ENCODE results near the gene MRM3. TPM values are rescaled to one million over a fixed set of nuclear protein-coding genes. Genes with fewer than 3 reads are reported as not detected.

MRM3 gene
- total and polyA plus RNA-seq, 2 of the 4 experiments (the other 2 are of a cell fraction): 9.0 to 15.2 TPM

- Histone ChIP-seq H4K91ac (ENCODE audit: insufficient read depth, low read depth, low read length) (no peak overlapping the region), H3K4me1 (ENCODE audit: control insufficient read depth, insufficient read depth, low read length) (no peaks in the 10 kb centered on the region)
These were observed 29.1 kb downstream of the MRM3 start for GRCh38 chr17:811051-811784.

More at GRCh38 chr17:811051-811784, 29.1 kb downstream of the MRM3 start:
- BruUV-seq (replicated peaks): no TSS peak
- H4K20me1 ChIP-seq (ENCODE audit: insufficient read depth, low read length): peaks cover 59% of the 10 kb centered on the region
- no peak overlapping the region for H2AFZ ChIP-seq (replicated peaks; ENCODE audit: low read length, poor library complexity)
- no peak overlapping the region for H2BK120ac ChIP-seq (ENCODE audit: low read depth, low read length)
- no peak overlapping the region for H2BK20ac ChIP-seq (ENCODE audit: low read depth, low read length)
- H3K9me1 ChIP-seq (ENCODE audit: insufficient read depth, low read length): peaks cover 14% of the 10 kb centered on the region; the same call in 1 of the 2 replicates
- H3K18ac ChIP-seq (ENCODE audit: low read depth, low read length): no peak overlapping the region
- H3K79me1 ChIP-seq (ENCODE audit: low read depth in 1 of 2, low read length in 2 of 2): peaks cover 17 to 38% of the 10 kb centered on the region in 2 experiments
- no peak overlapping the region for H2AK9ac ChIP-seq (replicated peaks; ENCODE audit: low read depth, low read length, poor library complexity)
- ATAC-seq (ENCODE audit: low read depth) (no peak), DNase-seq (no peak)
- H4K5ac ChIP-seq (ENCODE audit: low read depth, low read length): no peak overlapping the region
- TF ChIP-seq BHLHE40 (IDR thresholded peaks at IDR 0.05; ENCODE audit: low read depth, low read length): no peak
- TF ChIP-seq MAFK (IDR thresholded peaks at IDR 0.05; ENCODE audit: low read depth, low read length): no peak
- 93% methylated on average over 13 of the region's 29 CpGs; no CpG with 5 or more reads in 1 of the 2 experiments for WGBS, 2 experiments (ENCODE audit: extremely low coverage in 2 of 2, insufficient read length in 1 of 2)
- ChIA-PET POLR2A (ENCODE audit: unreplicated experiment) (no interaction called here), CTCF (no interaction called here)
- no peak overlapping the region for H2AK5ac ChIP-seq (ENCODE audit: low read depth, low read length)
- no peak overlapping the region for H3K9ac ChIP-seq (ENCODE audit: low read depth, low read length)
- intact Hi-C loops (cut with micrococcal nuclease): no loop called here
- no peak overlapping the region for H3K4me2 ChIP-seq (ENCODE audit: low read depth, low read length)
- dilution Hi-C loops (cut with HindIII; ENCODE audit: low sequenced_read_pairs, unreplicated experiment): no loop called here
- no peak overlapping the region for H3K27ac ChIP-seq (ENCODE audit: insufficient read depth, low read length)
- no peak overlapping the region for H4K8ac ChIP-seq (ENCODE audit: low read depth in 2 of 2, low read length in 2 of 2)
- H3K27me3 ChIP-seq (ENCODE audit: control insufficient read depth, insufficient read depth, low read length): no peaks in the 10 kb centered on the region
- no peak overlapping the region for H3K56ac ChIP-seq (ENCODE audit: extremely low read depth, insufficient read depth, low read length)
- H2BK15ac ChIP-seq (ENCODE audit: low read depth, low read length): no peak overlapping the region
- H3K14ac ChIP-seq (replicated peaks; ENCODE audit: low read depth, low read length): no peak overlapping the region
- H3K36me3 ChIP-seq (ENCODE audit: control insufficient read depth, insufficient read depth, low read length): peaks cover 69% of the 10 kb centered on the region
- H3K23ac ChIP-seq (ENCODE audit: low read depth, low read length): no peak overlapping the region
- in situ Hi-C loops (cut with MboI; ENCODE audit: low sequenced_read_pairs): no loop called here
- H2BK5ac ChIP-seq (ENCODE audit: low read depth, low read length, poor library complexity, severe bottlenecking): no peak overlapping the region
- no peak overlapping the region for H3K4ac ChIP-seq (ENCODE audit: low read depth, low read length)
- H3K9me3 ChIP-seq (ENCODE audit: control insufficient read depth, insufficient read depth, low read length): no peaks in the 10 kb centered on the region
- no peak overlapping the region for H3K4me3 ChIP-seq (ENCODE audit: insufficient read depth, low read depth, low read length)

All from IMR-90 (cell line).